Activated CD8-positive, alpha-beta memory T cell treated with anti-CD3 and anti-CD28 coated beads for 4 hours (primary cell): ENCODE measurements around the gene ESRP2.

Experiments
- DNase-seq, 2 donors: peaks; one replicate each; pipeline ENCODE4 v3.0.0-alpha.2; 2020; ENCODE audit warnings: low read depth in 2 of 2

ESRP2 gene

GRCh38 chr16:68217506-68217905 lies 18.4 kb downstream of the ESRP2 start:
- no peak for DNase-seq

GRCh38 chr16:68216240-68216639 lies 19.7 kb downstream of the ESRP2 start:
- DNase-seq = no peak

- no peak for DNase-seq
These were observed 20.6 kb downstream of the ESRP2 start for GRCh38 chr16:68215302-68215701.

- DNase-seq = no peak
These were observed 21.2 kb downstream of the ESRP2 start for GRCh38 chr16:68214726-68215125.

- no peak for DNase-seq
These were observed 29.7 kb downstream of the ESRP2 start for GRCh38 chr16:68206245-68206644.

GRCh38 chr16:68202091-68202519 lies 33.8 kb downstream of the ESRP2 start:
- no peak for DNase-seq

GRCh38 chr16:68200088-68200783 lies 35.7 kb downstream of the ESRP2 start:
- no peak for DNase-seq

- DNase-seq = no peak
These were observed 38.7 kb downstream of the ESRP2 start for GRCh38 chr16:68197250-68197649.

GRCh38 chr16:68194251-68194650 lies 41.7 kb downstream of the ESRP2 start:
- DNase-seq = no peak

GRCh38 chr16:68190736-68191510 lies 45.0 kb downstream of the ESRP2 start:
- DNase-seq = no peak

- no peak for DNase-seq
These were observed 45.8 kb downstream of the ESRP2 start for GRCh38 chr16:68190081-68190480.

GRCh38 chr16:68188170-68188569 lies 47.8 kb downstream of the ESRP2 start:
- no peak for DNase-seq

GRCh38 chr16:68187505-68187904 lies 48.4 kb downstream of the ESRP2 start:
- DNase-seq = no peak

GRCh38 chr16:68186877-68187276 lies 49.0 kb downstream of the ESRP2 start:
- no peak for DNase-seq

GRCh38 chr16:68183046-68183445 lies 52.9 kb downstream of the ESRP2 start:
- DNase-seq = no peak

GRCh38 chr16:68179855-68180254 lies 56.1 kb downstream of the ESRP2 start:
- DNase-seq = no peak

- DNase-seq = no peak
These were observed 56.6 kb downstream of the ESRP2 start for GRCh38 chr16:68179196-68179795.
